Measurements from ENCODE around the gene DVL1. TPM values are rescaled to one million over a fixed set of nuclear protein-coding genes. Genes with fewer than 3 reads are reported as not detected.

DVL1 gene
- total RNA-seq, 2 experiments from 2014 or later, result 26.8 to 29.0 TPM

- H3K27ac Mint-ChIP-seq, result peak overlapping the region; percentile 29
- H3K36me3 Mint-ChIP-seq, result peaks cover 2% of the 10 kb centered on the region
- no peaks in the 10 kb centered on the region for H3K9me3 Mint-ChIP-seq
- H3K4me1 Mint-ChIP-seq, result peaks cover 16% of the 10 kb centered on the region
- peak overlapping the region; percentile 10 for H3K4me3 Mint-ChIP-seq
- DNase-seq, result no peak
- H3K27me3 Mint-ChIP-seq, result no peaks in the 10 kb centered on the region
Measured at GRCh38 chr1:1310476-1311053, 38.7 kb downstream of the DVL1 start.

- Mint-ChIP-seq H3K9me3 (no peaks in the 10 kb centered on the region), H3K36me3 (peaks cover 2% of the 10 kb centered on the region), H3K27me3 (no peaks in the 10 kb centered on the region), H3K4me1 (peaks cover 18% of the 10 kb centered on the region), H3K4me3 (peak overlapping the region; percentile 78), H3K27ac (no peak overlapping the region)
- DNase-seq, result no peak
Measured at GRCh38 chr1:1310109-1310385, 39.2 kb downstream of the DVL1 start.

GRCh38 chr1:1309251-1310108 is 39.7 kb downstream of the DVL1 start:
- H3K4me3 Mint-ChIP-seq, result peak overlapping the region; percentile 78
- H3K4me1 Mint-ChIP-seq, result peaks cover 21% of the 10 kb centered on the region
- peak overlapping the region; percentile 54 for H3K27ac Mint-ChIP-seq
- H3K9me3 Mint-ChIP-seq, result no peaks in the 10 kb centered on the region
- DNase-seq, result no peak
- H3K27me3 Mint-ChIP-seq, result no peaks in the 10 kb centered on the region
- H3K36me3 Mint-ChIP-seq, result no peaks in the 10 kb centered on the region

- H3K27me3 Mint-ChIP-seq, result no peaks in the 10 kb centered on the region
- H3K4me1 Mint-ChIP-seq, result peaks cover 21% of the 10 kb centered on the region
- peak overlapping the region; percentile 82 for H3K4me3 Mint-ChIP-seq
- no peaks in the 10 kb centered on the region for H3K36me3 Mint-ChIP-seq
- H3K27ac Mint-ChIP-seq, result peak overlapping the region; percentile 79
- no peaks in the 10 kb centered on the region for H3K9me3 Mint-ChIP-seq
- DNase-seq, result no peak
Measured at GRCh38 chr1:1308756-1309250, 40.4 kb downstream of the DVL1 start.

- Mint-ChIP-seq H3K36me3 (no peaks in the 10 kb centered on the region), H3K27ac (peak within 1 kb of the TSS; percentile 86), H3K27me3 (no peaks in the 10 kb centered on the region), H3K4me3 (peak within 1 kb of the TSS; percentile 85), H3K4me1 (peaks cover 20% of the 10 kb centered on the region), H3K9me3 (no peaks in the 10 kb centered on the region)
- peak; percentile 94 for DNase-seq
Measured at GRCh38 chr1:1307923-1308755, 41.1 kb downstream of the DVL1 start, which contains the start of the genes ACAP3 and PUSL1. Gene ACAP3 (minus strand): TSS chr1:1307930. CDS start chr1:1307815, 115 bp downstream. Gene PUSL1 (plus strand): TSS chr1:1308597. CDS start chr1:1308644, 47 bp downstream.

GRCh38 chr1:1307261-1307922 is 41.8 kb downstream of the DVL1 start:
- DNase-seq, result peak; percentile 31
- Mint-ChIP-seq H3K27ac (peak overlapping the region; percentile 68), H3K9me3 (no peaks in the 10 kb centered on the region), H3K4me1 (peaks cover 20% of the 10 kb centered on the region), H3K27me3 (no peaks in the 10 kb centered on the region), H3K4me3 (peak overlapping the region; percentile 85), H3K36me3 (no peaks in the 10 kb centered on the region)

- Mint-ChIP-seq H3K9me3 (no peaks in the 10 kb centered on the region), H3K27ac (peak overlapping the region; percentile 70), H3K4me3 (peak overlapping the region; percentile 85), H3K4me1 (peaks cover 20% of the 10 kb centered on the region), H3K36me3 (no peaks in the 10 kb centered on the region), H3K27me3 (no peaks in the 10 kb centered on the region)
- DNase-seq, result no peak
Measured at GRCh38 chr1:1306661-1307260, 42.5 kb downstream of the DVL1 start.

GRCh38 chr1:1306070-1306660 is 43.1 kb downstream of the DVL1 start:
- Mint-ChIP-seq H3K4me1 (peaks cover 20% of the 10 kb centered on the region), H3K36me3 (no peaks in the 10 kb centered on the region), H3K27ac (peak overlapping the region; percentile 70), H3K4me3 (peak overlapping the region; percentile 85), H3K9me3 (no peaks in the 10 kb centered on the region), H3K27me3 (no peaks in the 10 kb centered on the region)
- peak; percentile 46 for DNase-seq

- no peaks in the 10 kb centered on the region for H3K36me3 Mint-ChIP-seq
- H3K4me1 Mint-ChIP-seq, result peaks cover 20% of the 10 kb centered on the region
- no peaks in the 10 kb centered on the region for H3K9me3 Mint-ChIP-seq
Measured at GRCh38 chr1:1305300-1306069, 43.7 kb downstream of the DVL1 start.

GRCh38 chr1:1304331-1305299 is 44.6 kb downstream of the DVL1 start:
- Mint-ChIP-seq H3K9me3 (no peaks in the 10 kb centered on the region), H3K4me1 (peaks cover 20% of the 10 kb centered on the region), H3K4me3 (peak overlapping the region; percentile 85), H3K36me3 (no peaks in the 10 kb centered on the region), H3K27me3 (no peaks in the 10 kb centered on the region), H3K27ac (no peak overlapping the region)
- DNase-seq, result no peak

More at GRCh38 chr1:1305300-1306069, 43.7 kb downstream of the DVL1 start:
- peak; percentile 82 for DNase-seq
- no peaks in the 10 kb centered on the region for H3K27me3 Mint-ChIP-seq
- H3K4me3 Mint-ChIP-seq, result peak overlapping the region; percentile 85
- peak overlapping the region; percentile 70 for H3K27ac Mint-ChIP-seq

- H3K27me3 Mint-ChIP-seq, result no peaks in the 10 kb centered on the region
- H3K27ac Mint-ChIP-seq, result no peak overlapping the region
- H3K36me3 Mint-ChIP-seq, result no peaks in the 10 kb centered on the region
- no peaks in the 10 kb centered on the region for H3K9me3 Mint-ChIP-seq
- no peak for DNase-seq
- peaks cover 20% of the 10 kb centered on the region for H3K4me1 Mint-ChIP-seq
- H3K4me3 Mint-ChIP-seq, result no peak overlapping the region
Measured at GRCh38 chr1:1303736-1304135, 45.5 kb downstream of the DVL1 start.

- no peak overlapping the region for H3K27ac Mint-ChIP-seq
- no peak for DNase-seq
- H3K4me1 Mint-ChIP-seq, result peaks cover 20% of the 10 kb centered on the region
- no peaks in the 10 kb centered on the region for H3K27me3 Mint-ChIP-seq
- H3K4me3 Mint-ChIP-seq, result no peak overlapping the region
- no peaks in the 10 kb centered on the region for H3K36me3 Mint-ChIP-seq
- H3K9me3 Mint-ChIP-seq, result no peaks in the 10 kb centered on the region
Measured at GRCh38 chr1:1302951-1303509, 46.2 kb downstream of the DVL1 start.

All from activated naive CD8-positive, alpha-beta T cell treated with anti-CD3 and anti-CD28 coated beads for 36 hours (primary cell).